ENCODE data around the gene CMTM2. TPM values are rescaled to one million over a fixed set of nuclear protein-coding genes. Genes with fewer than 3 reads are reported as not detected.

CMTM2 gene
- total RNA-seq (0.94 TPM), polyA plus RNA-seq (1.3 TPM)
- long read RNA-seq, donor 1, partial matches to known transcripts: 0 of 1 reads
- long read RNA-seq, donor 1, other reads (novel, unspliced or antisense): 0 of 1 reads
- long read RNA-seq, donor 2: 0 reads
- long read RNA-seq, donor 3, partial matches to known transcripts: 0 of 1 reads
- long read RNA-seq, donor 3, other reads (novel, unspliced or antisense): 0 of 1 reads
- long read RNA-seq, donor 4: 0 reads
- long read RNA-seq, donor 5, partial matches to known transcripts: 0 of 1 reads
- long read RNA-seq, donor 5, other reads (novel, unspliced or antisense): 0 of 1 reads
- long read RNA-seq, donor 6: 0 reads
- long read RNA-seq, donor 7: 0 reads
- long read RNA-seq, donor 8: 0 reads
- long read RNA-seq, donor 9, partial matches to known transcripts: 0 of 1 reads
- long read RNA-seq, donor 9, other reads (novel, unspliced or antisense): 0 of 1 reads
- long read RNA-seq, donor 10, partial matches to known transcripts: 0 of 1 reads
- long read RNA-seq, donor 10, other reads (novel, unspliced or antisense): 0 of 1 reads

GRCh38 chr16:66578651-66579531, at the start of gene CMTM2:
Gene CMTM2 (plus strand): TSS chr16:66579463. CDS start chr16:66579608, 145 bp downstream.
- peaks cover 15 to 29% of the 10 kb centered on the region in 2 donors for H3K4me1 ChIP-seq (ENCODE audit: control insufficient read depth in 2 of 2, insufficient read depth in 2 of 2, low read length in 2 of 2)
- peaks cover 0 to 18% of the 10 kb centered on the region in 2 donors for H3K27me3 ChIP-seq (ENCODE audit: control insufficient read depth in 2 of 2, insufficient read depth in 1 of 2, low read length in 1 of 2)
- WGBS: 7% methylated on average over 77 of the region's 77 CpGs
- H3K9me3 ChIP-seq (ENCODE audit: control insufficient read depth in 2 of 2, insufficient read depth in 1 of 2, low read length in 1 of 2): no peaks in the 10 kb centered on the region
- H3K27ac ChIP-seq (ENCODE audit: low read depth in 1 of 2, low read length in 1 of 2): peak within 1 kb of the TSS in 1 of 2 donors; percentile 44
- peak in 8 of 9 donors; percentile 43 to 89 (median 66) for DNase-seq (ENCODE audit: low read depth in 6 of 9, low spot score in 9 of 9)
- H3K36me3 ChIP-seq (ENCODE audit: control insufficient read depth in 2 of 2, insufficient read depth in 2 of 2, low read length in 1 of 2): no peaks in the 10 kb centered on the region
- H3K4me3 ChIP-seq (ENCODE audit: low read length in 2 of 2): peak within 1 kb of the TSS; percentile 12 to 51

- peaks cover 0 to 6% of the 10 kb centered on the region in 2 donors for H3K36me3 ChIP-seq (ENCODE audit: control insufficient read depth in 2 of 2, insufficient read depth in 2 of 2, low read length in 1 of 2)
- WGBS: 97% methylated on average over 6 of the region's 6 CpGs
- H3K4me3 ChIP-seq (ENCODE audit: low read length in 2 of 2): no peak overlapping the region
- no peaks in the 10 kb centered on the region for H3K27me3 ChIP-seq (ENCODE audit: control insufficient read depth in 2 of 2, insufficient read depth in 1 of 2, low read length in 1 of 2)
- no peaks in the 10 kb centered on the region for H3K9me3 ChIP-seq (ENCODE audit: control insufficient read depth in 2 of 2, insufficient read depth in 1 of 2, low read length in 1 of 2)
- H3K4me1 ChIP-seq (ENCODE audit: control insufficient read depth in 2 of 2, insufficient read depth in 2 of 2, low read length in 2 of 2): peaks cover 12 to 34% of the 10 kb centered on the region in 2 donors
- no peak overlapping the region for H3K27ac ChIP-seq (ENCODE audit: low read depth in 1 of 2, low read length in 1 of 2)
- DNase-seq (ENCODE audit: low read depth in 6 of 9, low spot score in 9 of 9): no peak
Measured at GRCh38 chr16:66529475-66529874, 49.8 kb upstream of the CMTM2 start.

- H3K36me3 ChIP-seq (ENCODE audit: control insufficient read depth in 2 of 2, insufficient read depth in 2 of 2, low read length in 1 of 2): peaks cover 4 to 8% of the 10 kb centered on the region in 2 donors
- H3K9me3 ChIP-seq (ENCODE audit: control insufficient read depth in 2 of 2, insufficient read depth in 1 of 2, low read length in 1 of 2): peaks cover 0 to 1% of the 10 kb centered on the region in 2 donors
- 98% methylated on average over 1 of the region's 1 CpG for WGBS
- no peak overlapping the region for H3K4me3 ChIP-seq (ENCODE audit: low read length in 2 of 2)
- peaks cover 3 to 5% of the 10 kb centered on the region in 2 donors for H3K4me1 ChIP-seq (ENCODE audit: control insufficient read depth in 2 of 2, insufficient read depth in 2 of 2, low read length in 2 of 2)
- no peaks in the 10 kb centered on the region for H3K27me3 ChIP-seq (ENCODE audit: control insufficient read depth in 2 of 2, insufficient read depth in 1 of 2, low read length in 1 of 2)
- no peak overlapping the region for H3K27ac ChIP-seq (ENCODE audit: low read depth in 1 of 2, low read length in 1 of 2)
- DNase-seq (ENCODE audit: low read depth in 6 of 9, low spot score in 9 of 9): no peak
Measured at GRCh38 chr16:66534376-66534799, 44.9 kb upstream of the CMTM2 start.

DNA sequence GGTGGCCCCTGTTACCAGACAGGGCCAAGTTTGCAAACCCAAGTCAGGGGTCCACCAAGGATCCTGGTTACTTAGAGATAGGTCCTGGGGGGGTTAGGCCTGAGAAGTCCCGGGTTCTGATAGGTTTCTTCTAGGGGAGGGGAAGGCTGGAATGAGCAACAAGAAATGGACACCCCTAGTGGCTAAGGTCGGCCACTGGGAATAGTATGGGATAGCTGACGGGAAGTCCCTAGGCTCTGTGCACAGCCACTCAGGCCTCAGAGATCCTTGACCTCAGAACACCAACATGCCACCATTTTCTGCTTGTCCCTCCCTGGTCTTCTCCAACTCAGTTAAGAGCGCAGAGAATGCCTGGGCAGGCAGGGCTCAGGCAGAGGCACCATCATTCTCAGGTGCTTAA, 42.7 kb upstream of the CMTM2 start:
- peaks cover 0 to 1% of the 10 kb centered on the region in 2 donors for H3K9me3 ChIP-seq (ENCODE audit: control insufficient read depth in 2 of 2, insufficient read depth in 1 of 2, low read length in 1 of 2)
- 97% methylated on average over 4 of the region's 4 CpGs for WGBS
- H3K27me3 ChIP-seq (ENCODE audit: control insufficient read depth in 2 of 2, insufficient read depth in 1 of 2, low read length in 1 of 2): no peaks in the 10 kb centered on the region
- no peak for DNase-seq (ENCODE audit: low read depth in 6 of 9, low spot score in 9 of 9)
- H3K27ac ChIP-seq (ENCODE audit: low read depth in 1 of 2, low read length in 1 of 2): no peak overlapping the region
- peaks cover 8 to 14% of the 10 kb centered on the region in 2 donors for H3K4me1 ChIP-seq (ENCODE audit: control insufficient read depth in 2 of 2, insufficient read depth in 2 of 2, low read length in 2 of 2)
- peaks cover 4% of the 10 kb centered on the region in 2 donors for H3K36me3 ChIP-seq (ENCODE audit: control insufficient read depth in 2 of 2, insufficient read depth in 2 of 2, low read length in 1 of 2)
- no peak overlapping the region for H3K4me3 ChIP-seq (ENCODE audit: low read length in 2 of 2)

DNA sequence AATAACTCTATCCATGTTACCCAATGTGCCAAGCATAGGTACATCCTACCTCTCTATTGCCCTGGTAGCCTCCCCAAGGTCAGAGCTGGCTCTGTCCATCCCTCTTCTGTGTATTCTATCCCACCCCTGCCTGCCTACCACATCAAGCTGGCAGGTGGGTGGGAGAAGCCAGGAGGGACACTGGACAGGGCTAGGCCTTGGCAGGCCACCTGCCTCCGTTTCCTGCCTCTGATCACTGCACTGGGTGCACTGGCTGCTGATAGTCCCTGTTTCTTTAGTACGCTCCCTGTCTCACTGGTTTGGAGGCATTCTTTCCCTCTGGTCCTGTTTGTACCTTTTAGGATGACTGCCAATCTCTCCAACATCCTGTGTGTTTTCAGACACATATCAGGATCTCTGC, 42.0 kb upstream of the CMTM2 start:
- H3K36me3 ChIP-seq (ENCODE audit: control insufficient read depth in 2 of 2, insufficient read depth in 2 of 2, low read length in 1 of 2): peaks cover 4% of the 10 kb centered on the region in 2 donors
- WGBS: 94% methylated on average over 2 of the region's 2 CpGs
- no peak overlapping the region for H3K27ac ChIP-seq (ENCODE audit: low read depth in 1 of 2, low read length in 1 of 2)
- no peak for DNase-seq (ENCODE audit: low read depth in 6 of 9, low spot score in 9 of 9)
- peaks cover 8 to 14% of the 10 kb centered on the region in 2 donors for H3K4me1 ChIP-seq (ENCODE audit: control insufficient read depth in 2 of 2, insufficient read depth in 2 of 2, low read length in 2 of 2)
- H3K4me3 ChIP-seq (ENCODE audit: low read length in 2 of 2): no peak overlapping the region
- H3K9me3 ChIP-seq (ENCODE audit: control insufficient read depth in 2 of 2, insufficient read depth in 1 of 2, low read length in 1 of 2): peaks cover 0 to 1% of the 10 kb centered on the region in 2 donors
- no peaks in the 10 kb centered on the region for H3K27me3 ChIP-seq (ENCODE audit: control insufficient read depth in 2 of 2, insufficient read depth in 1 of 2, low read length in 1 of 2)

DNA sequence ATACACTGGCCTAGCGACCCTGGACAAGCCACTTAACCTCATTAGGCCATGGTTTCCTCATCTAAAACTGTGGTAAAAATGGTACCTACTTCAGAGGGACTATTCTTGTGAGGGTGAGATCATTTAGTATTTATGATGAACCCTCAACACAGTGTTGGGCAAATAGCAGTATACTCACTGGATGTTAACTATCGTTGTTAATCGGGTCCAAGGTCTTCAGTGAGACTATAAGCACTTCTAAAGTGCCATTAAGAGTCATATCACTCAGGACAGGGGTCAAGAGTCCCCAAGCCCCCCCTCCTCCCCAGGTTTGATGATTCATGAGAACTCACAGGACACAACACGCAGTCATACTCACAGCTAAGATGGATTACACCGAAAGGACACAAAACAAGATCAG, 40.4 kb upstream of the CMTM2 start:
- Histone ChIP-seq H3K36me3 (ENCODE audit: control insufficient read depth in 2 of 2, insufficient read depth in 2 of 2, low read length in 1 of 2) (peaks cover 4% of the 10 kb centered on the region in 2 donors), H3K9me3 (ENCODE audit: control insufficient read depth in 2 of 2, insufficient read depth in 1 of 2, low read length in 1 of 2) (peaks cover 0 to 1% of the 10 kb centered on the region in 2 donors), H3K4me3 (ENCODE audit: low read length in 2 of 2) (no peak overlapping the region), H3K27me3 (ENCODE audit: control insufficient read depth in 2 of 2, insufficient read depth in 1 of 2, low read length in 1 of 2) (no peaks in the 10 kb centered on the region), H3K27ac (ENCODE audit: low read depth in 1 of 2, low read length in 1 of 2) (no peak overlapping the region), H3K4me1 (ENCODE audit: control insufficient read depth in 2 of 2, insufficient read depth in 2 of 2, low read length in 2 of 2) (peaks cover 8 to 21% of the 10 kb centered on the region in 2 donors)
- over 99% methylated on average over 5 of the region's 5 CpGs for WGBS
- DNase-seq (ENCODE audit: low read depth in 6 of 9, low spot score in 9 of 9): no peak

DNA sequence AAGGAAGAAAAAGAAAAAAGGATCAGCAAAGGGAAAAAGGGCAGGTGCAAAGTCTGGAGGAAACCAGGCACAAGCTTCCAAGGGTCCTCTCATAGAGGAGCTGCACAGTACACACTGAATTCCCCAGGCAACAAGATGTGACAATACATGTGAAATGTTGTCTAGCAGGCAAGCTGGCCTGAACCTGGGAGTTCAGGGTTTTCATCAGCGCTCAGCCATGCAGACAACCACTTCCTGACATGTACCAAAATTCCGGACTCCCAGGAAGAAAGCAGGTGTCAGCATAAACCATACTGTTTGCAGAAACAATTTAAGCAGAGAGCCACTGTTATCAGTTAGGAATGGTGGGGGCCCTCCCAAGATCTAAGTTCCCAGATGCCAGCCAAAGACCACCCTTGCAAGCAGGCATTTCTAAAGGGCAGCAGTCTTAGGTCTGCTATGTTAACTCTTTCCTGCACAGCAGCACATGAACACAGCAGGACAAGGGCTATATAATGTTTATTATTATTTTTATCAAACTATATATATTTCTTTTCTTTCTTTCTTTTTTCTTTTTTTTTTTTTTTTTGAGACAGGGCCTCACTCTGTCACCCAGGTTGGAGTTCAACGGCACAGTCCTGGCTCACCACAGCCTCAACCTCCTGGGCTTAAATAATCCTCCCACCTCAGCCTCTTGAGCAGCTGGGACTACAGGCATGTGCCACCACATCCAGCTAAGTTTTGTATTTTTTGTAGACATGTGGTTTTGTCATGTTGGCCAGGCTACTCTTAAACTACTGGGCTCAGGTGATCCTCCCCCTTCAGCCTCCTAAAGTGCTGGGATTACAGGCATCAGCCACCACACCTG, 39.4 kb upstream of the CMTM2 start:
- peaks cover 4% of the 10 kb centered on the region in 2 donors for H3K36me3 ChIP-seq (ENCODE audit: control insufficient read depth in 2 of 2, insufficient read depth in 2 of 2, low read length in 1 of 2)
- DNase-seq (ENCODE audit: low read depth in 6 of 9, low spot score in 9 of 9): peak in 1 of 9 donors; percentile 51
- H3K4me1 ChIP-seq (ENCODE audit: control insufficient read depth in 2 of 2, insufficient read depth in 2 of 2, low read length in 2 of 2): peaks cover 8 to 28% of the 10 kb centered on the region in 2 donors
- WGBS: 17% methylated on average over 3 of the region's 3 CpGs
- no peak overlapping the region for H3K4me3 ChIP-seq (ENCODE audit: low read length in 2 of 2)
- peaks cover 0 to 1% of the 10 kb centered on the region in 2 donors for H3K9me3 ChIP-seq (ENCODE audit: control insufficient read depth in 2 of 2, insufficient read depth in 1 of 2, low read length in 1 of 2)
- H3K27me3 ChIP-seq (ENCODE audit: control insufficient read depth in 2 of 2, insufficient read depth in 1 of 2, low read length in 1 of 2): no peaks in the 10 kb centered on the region
- peak overlapping the region in 1 of 2 donors; percentile 21 for H3K27ac ChIP-seq (ENCODE audit: low read depth in 1 of 2, low read length in 1 of 2)
